ENCODE measurements around the gene AIF1.

- TF ChIP-seq POLR2A (IDR thresholded peaks at IDR 0.05) (no peak), CTCF (IDR thresholded peaks at IDR 0.05) (no peak)
These were observed 40.6 kb upstream of the AIF1 start for GRCh38 chr6:31574106-31575061.
